HepG2 (cell line): ENCODE results near the gene MYBPC2. TPM values are rescaled to one million over a fixed set of nuclear protein-coding genes. Genes with fewer than 3 reads are reported as not detected.
A peak's percentile ranks its signal among the peaks of the same experiment; 100 is the strongest.

Experiments
- ATF6 ChIP-seq: sonication (generic); formaldehyde crosslinking; conservative IDR thresholded peaks from 2 replicates; pipeline ENCODE4 v1.4.0; 2020; ENCODE audit warnings: missing genetic modification reagents
- CEBPB ChIP-seq: IDR thresholded peaks from 2 replicates; pipeline ENCODE4 v1.6.1; 2011; ENCODE audit warnings: low read depth, low read length, improper control_type of control experiment, borderline replicate concordance
- ELF4 ChIP-seq: sonication (generic); formaldehyde crosslinking; IDR thresholded peaks from 2 replicates; pipeline ENCODE4 v1.5.0; 2020; ENCODE audit warnings: missing genetic modification reagents, mild to moderate bottlenecking, moderate library complexity, borderline replicate concordance
- JUN ChIP-seq: sonication (generic); formaldehyde crosslinking; IDR thresholded peaks from 2 replicates; pipeline ENCODE4 v1.4.0; 2020; ENCODE audit warnings: mild to moderate bottlenecking, missing genetic modification reagents
- KLF15 ChIP-seq: sonication (generic); formaldehyde crosslinking; IDR thresholded peaks from 2 replicates; pipeline ENCODE4 v1.8.1; 2023; ENCODE audit warnings: borderline replicate concordance, mild to moderate bottlenecking, inconsistent platforms, missing genetic modification reagents, mixed read lengths
- MYPOP ChIP-seq: sonication (generic); formaldehyde crosslinking; IDR thresholded peaks from 2 replicates; pipeline ENCODE4 v1.8.1; 2023; ENCODE audit warnings: mild to moderate bottlenecking, moderate library complexity, missing genetic modification reagents
- NAIF1 ChIP-seq: sonication (generic); formaldehyde crosslinking; IDR thresholded peaks from 2 replicates; pipeline ENCODE4 v1.5.0; 2020; ENCODE audit warnings: mild to moderate bottlenecking, missing genetic modification reagents, borderline replicate concordance
- RFX1 ChIP-seq: fragments of 450-650 bp; IDR thresholded peaks from 2 replicates; pipeline ENCODE4 v1.6.1; 2017
- RNF2 ChIP-seq: fragments of 450-650 bp; conservative IDR thresholded peaks from 2 replicates; pipeline ENCODE4 v1.6.1; 2016; ENCODE audit warnings: low read depth
- RXRB ChIP-seq: IDR thresholded peaks from 2 replicates; pipeline ENCODE4 v1.6.1; 2016; ENCODE audit warnings: borderline replicate concordance, missing genetic modification reagents, missing compliant biosample characterization
- THAP9 ChIP-seq: sonication (generic); formaldehyde crosslinking; IDR thresholded peaks from 2 replicates; pipeline ENCODE4; 2020; ENCODE audit warnings: missing genetic modification reagents, mild to moderate bottlenecking, borderline replicate concordance
- ZHX2 ChIP-seq, 2 experiments: sonication (generic) in 1 of 2; formaldehyde crosslinking in 1 of 2; IDR thresholded peaks; 2 replicates each; pipeline versions ENCODE4 v1.6.1 to v1.9.0; 2014 to 2022; ENCODE audit warnings: antibody characterized with exemption in 1 of 2, borderline replicate concordance in 1 of 2, inconsistent platforms in 1 of 2, low read depth in 1 of 2, missing genetic modification reagents in 1 of 2
- ZNF276 ChIP-seq: sonication (generic); formaldehyde crosslinking; IDR thresholded peaks from 2 replicates; pipeline ENCODE4 v1.4.0; 2020; ENCODE audit warnings: mild to moderate bottlenecking, low read depth, missing genetic modification reagents
- ZNF451 ChIP-seq: sonication (generic); formaldehyde crosslinking; IDR thresholded peaks from 2 replicates; pipeline ENCODE4 v1.5.0; 2020; ENCODE audit warnings: mild to moderate bottlenecking, missing genetic modification reagents
- polyA plus RNA-seq, 8 experiments: library from polyadenylated mRNA; depleted of rRNA in 3 of 8; stranded (reverse) in 7 of 8; unstranded in 1 of 8; fragments of >200 nt; fragmentation: Illumina TruSeq in 4 of 8; extraction: Trizol in 4 of 8; gene quantifications; 2 replicates each; pipeline versions ENCODE4 v1.2.1 to v1.2.3, GENCODE V29; 2011 to 2016; ENCODE audit warnings: low read depth in 4 of 8, missing spikeins in 1 of 8, mixed read lengths in 1 of 8; ENCODE audit not compliant: insufficient read depth in 1 of 8
- total RNA-seq, 5 experiments: library from RNA; depleted of rRNA; stranded (reverse); fragments of >200 nt; fragmentation: Illumina TruSeq; extraction: Trizol; gene quantifications; 2 replicates each; pipeline ENCODE4 v1.2.3, GENCODE V29; 2016; ENCODE audit warnings: low read depth in 1 of 5

Gene MYBPC2
- total and polyA plus RNA-seq, 2 of the 13 experiments (the other 11 are each of a cell fraction or from before 2014, with no cell fraction given), result not detected

- TF ChIP-seq ZHX2 (IDR thresholded peaks at IDR 0.05; ENCODE audit: low read depth) (no peak), ZHX2 (CRISPR knock-in tag; IDR thresholded peaks at IDR 0.05; ENCODE audit: borderline replicate concordance) (no peak), ELF4 (CRISPR knock-in tag) (no peak), MYPOP (CRISPR knock-in tag) (no peak), RXRB (CRISPR knock-in tag) (0 out of 2 replicates have a peak, but pooled peaks have one; percentile 22), CEBPB (no peak), NAIF1 (CRISPR knock-in tag) (no peak), JUN (no peak), ZNF451 (CRISPR knock-in tag) (no peak), THAP9 (CRISPR knock-in tag) (no peak), ZNF276 (CRISPR knock-in tag) (no peak), RNF2 (no peak), RFX1 (no peak), KLF15 (CRISPR knock-in tag) (no peak), ATF6 (CRISPR knock-in tag) (no peak)
Measured at GRCh38 chr19:50460161-50460765, 27.6 kb downstream of the MYBPC2 start (continued).
